GM18867 (cell line): ENCODE measurements around the gene BRICD5.

Experiments used
- ATAC-seq: cut with Tn5 transposase; IDR thresholded peaks from one replicate; pipeline ENCODE4 v1.9.1; 2021; ENCODE audit warnings: mild to moderate bottlenecking, moderate library complexity; ENCODE audit not compliant: unreplicated experiment

BRICD5 gene

DNA sequence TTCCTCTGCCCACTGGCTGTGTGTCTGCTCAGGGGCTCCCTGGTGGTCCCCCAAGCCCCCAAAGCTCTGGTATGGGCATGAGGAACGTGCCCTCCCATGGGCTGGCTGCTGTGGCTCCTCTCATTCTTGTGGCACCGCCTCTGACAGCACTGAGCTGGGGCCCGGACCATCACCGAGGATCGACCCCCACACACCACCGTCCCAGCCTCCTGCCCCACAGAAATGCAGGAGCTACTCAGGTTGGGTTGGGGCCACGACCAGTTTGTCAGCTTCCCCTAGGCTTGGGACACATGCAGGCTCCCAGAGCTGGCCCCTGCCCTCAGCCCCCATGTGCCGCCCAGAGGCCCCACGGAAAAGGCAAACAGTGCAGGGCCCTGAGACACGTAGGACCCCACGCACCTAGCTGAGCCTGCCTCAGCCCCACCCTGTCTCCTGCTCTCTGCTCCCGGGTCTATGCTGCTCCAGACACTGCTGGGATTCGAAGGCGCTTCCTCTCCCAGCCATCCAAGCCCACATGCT lies 11.0 kb downstream of the BRICD5 start:
- no peak for ATAC-seq

DNA sequence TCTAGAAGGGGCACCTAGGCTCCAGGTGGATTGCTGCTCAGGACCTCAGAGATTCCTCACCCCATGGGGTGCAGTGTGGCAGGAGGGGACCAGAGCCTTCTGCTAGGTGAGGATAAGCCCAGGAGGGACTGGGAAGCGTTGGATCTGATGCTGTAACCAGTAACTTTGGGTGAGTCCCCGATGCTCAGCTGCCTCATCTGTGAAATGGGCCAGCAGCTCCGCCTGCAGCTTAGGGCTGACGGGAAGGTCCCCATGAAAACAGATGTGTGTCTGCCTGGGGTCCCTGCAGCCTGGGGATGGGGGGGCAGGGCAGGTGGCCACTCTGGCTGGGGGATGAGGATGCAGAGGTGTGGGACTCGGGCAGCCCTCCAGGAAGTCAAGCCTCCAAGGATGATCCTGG lies 11.6 kb downstream of the BRICD5 start:
- ATAC-seq = no peak

DNA sequence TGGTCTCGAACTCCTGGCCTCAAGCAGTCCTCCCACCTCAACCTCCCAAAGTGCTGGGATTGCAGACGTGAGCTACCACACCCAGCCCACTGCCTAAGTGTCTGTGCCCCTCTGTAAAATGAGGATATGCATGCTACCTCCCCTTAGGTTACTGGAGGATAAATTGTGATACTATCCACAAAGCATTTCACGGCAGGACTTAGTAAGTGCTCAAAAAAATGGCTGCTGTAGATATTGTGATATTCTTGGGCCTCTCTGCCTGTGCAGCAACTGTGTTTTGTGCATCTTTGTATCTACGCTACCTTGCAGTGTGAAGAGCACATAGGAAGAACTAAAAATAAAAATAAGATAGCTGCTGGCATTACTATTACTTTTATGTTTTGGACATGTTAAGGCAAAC lies 12.4 kb downstream of the BRICD5 start:
- ATAC-seq = no peak

DNA sequence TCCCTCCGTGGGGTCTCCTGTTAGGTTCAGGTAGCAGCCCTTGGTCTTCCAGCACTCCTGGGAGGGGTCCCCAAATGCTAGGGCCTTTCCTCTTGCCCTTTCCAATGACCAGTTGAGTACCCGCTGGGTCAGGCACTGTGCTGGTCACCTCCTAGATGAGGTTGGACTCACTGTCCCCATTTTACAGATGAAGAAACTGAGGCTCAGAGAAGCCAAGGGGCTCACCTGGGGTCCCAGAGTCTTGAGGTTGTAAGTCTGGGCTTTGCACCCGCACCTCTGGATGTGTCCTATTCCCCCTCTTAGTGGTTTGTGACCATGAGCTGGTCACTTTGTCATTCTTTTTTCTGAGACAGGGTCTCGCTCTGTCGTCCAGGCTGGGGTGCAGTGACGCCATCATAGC lies 12.9 kb downstream of the BRICD5 start:
- no peak for ATAC-seq

DNA sequence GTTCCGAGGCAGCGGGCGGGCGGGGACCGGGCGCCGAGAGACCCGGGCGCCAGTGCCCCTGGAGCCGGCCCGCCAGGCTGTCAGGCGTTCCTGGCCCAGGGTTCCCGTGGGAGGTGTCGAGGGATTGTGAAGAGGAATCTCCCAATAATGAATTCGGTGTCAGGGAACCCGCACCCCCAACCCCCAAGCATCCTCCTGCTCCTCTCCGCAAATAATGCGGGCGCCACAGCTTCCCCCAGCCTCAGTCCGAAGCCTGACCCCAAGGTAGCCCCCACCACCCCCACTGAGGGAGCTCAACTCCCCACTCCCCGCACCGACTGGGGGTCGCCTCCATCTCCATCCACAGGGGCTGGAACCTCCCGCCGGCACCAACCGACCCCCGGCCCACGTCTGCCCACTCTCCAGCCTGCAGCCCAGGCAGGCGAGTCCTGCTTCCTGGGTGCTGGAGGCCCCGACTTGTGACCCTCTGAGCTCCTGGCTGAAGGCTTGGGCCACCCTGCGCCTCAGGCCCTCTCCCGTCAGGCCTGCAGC lies 13.6 kb downstream of the BRICD5 start:
- ATAC-seq = no peak

DNA sequence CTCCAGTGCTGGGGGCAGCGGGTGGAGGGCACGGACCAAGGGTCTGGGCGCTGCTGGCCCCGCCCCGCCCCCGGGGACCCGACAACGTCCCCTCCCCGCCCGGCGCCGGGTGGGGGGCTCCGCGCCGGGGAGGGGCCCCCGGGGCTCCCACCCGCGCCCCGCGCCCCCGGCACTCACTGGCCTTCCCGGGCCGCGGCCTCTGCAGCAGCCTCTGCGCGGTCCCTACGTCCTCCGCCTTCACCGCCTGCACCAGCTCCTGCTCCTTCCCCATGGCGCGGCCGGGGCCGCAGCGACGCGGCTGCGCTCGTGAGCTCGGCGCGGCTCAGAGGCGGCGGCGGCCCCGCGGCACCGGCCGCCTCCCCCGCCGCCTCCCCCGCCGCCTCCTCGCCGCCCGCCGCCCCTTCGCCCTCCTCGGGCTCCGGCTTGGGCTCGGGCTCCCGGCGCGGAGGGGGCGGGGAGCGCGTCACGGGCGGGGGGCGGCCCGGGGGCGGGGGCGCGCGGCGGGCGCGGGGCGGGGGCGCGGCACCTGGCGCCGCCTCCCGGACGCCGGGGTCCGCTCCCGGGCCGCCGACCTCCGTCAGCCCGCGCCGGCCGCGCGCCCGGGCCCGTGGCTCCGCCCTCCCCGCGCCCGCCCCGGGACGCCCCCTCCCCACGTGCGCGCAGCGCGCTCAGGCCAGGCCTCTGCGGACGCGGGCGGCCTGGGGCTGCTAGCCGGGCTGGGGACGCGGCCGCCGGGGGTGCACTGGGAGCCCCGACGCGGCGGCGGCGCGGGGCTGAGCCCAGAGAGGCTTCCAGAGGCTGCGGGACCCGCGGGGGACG lies 14.3 kb downstream of the BRICD5 start, which contains the start of gene CASKIN1:
TSS of gene CASKIN1 (minus strand) at position 444 of the 819 bp plus-strand sequence. CDS start at position 271, 173 bp downstream.
- ATAC-seq = no peak

DNA sequence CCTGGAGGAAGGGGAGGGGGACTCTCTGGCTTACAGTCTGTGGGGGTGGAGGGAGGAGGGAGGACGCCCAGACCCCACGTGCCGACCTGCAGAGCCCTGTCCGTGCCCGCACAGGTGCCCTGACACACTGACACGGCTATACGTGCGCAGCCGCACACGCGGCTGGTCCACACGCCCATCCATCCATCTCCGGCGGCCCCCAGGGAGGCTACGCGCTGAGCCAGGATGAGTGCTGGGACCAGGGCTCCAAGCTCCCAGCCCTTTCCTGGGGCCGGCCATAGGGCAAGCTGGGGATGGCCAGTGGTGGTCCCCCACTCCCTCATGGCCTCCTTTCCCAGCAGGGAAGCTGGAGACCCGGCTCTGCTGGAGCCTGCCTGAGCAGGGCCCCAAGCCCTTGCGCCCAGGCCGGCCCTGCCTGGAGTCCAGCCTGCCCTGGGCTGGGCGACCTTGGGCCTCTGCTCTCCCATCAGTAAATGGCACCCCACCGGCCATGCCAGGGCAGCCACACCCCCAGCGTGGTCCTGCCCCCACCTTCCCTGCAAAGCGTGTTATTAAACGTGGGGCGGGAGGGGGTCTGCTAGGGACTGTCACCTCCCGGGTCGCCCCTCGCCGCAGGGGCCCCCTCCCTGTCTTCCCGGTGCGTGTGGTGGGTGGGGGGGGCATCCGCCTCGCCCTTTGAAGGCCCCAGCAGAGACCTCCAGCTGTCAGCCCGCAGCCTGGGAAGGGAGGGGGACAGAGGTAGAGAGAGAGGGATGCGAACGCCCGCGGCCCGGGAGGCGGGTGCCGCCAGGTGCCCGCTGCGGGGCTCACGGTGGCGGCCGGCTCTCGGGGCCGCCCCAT lies 15.1 kb downstream of the BRICD5 start:
- ATAC-seq = no peak

DNA sequence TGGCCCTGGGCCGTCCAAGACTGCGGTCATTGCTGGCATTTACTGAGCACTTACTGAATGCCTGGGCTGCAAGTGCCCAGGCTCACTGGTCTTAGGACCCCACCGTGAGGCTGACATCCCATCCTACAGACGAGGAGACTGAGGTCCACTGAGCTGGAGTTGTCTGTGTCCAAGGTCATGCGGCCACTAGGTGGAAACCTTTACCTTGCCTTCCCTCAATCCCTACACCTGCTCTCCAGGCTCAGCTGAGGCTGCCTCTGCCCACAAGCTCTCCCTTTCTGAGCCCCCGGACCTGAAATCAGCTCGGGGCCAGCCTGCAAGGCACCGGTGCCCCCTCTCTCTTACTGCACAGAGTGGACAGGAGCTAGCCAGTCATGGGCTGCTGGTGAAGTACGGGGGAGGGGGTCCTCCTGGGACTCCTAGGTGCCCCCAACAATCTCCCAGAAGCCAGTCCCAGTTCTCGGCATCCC lies 15.8 kb downstream of the BRICD5 start:
- no peak for ATAC-seq

DNA sequence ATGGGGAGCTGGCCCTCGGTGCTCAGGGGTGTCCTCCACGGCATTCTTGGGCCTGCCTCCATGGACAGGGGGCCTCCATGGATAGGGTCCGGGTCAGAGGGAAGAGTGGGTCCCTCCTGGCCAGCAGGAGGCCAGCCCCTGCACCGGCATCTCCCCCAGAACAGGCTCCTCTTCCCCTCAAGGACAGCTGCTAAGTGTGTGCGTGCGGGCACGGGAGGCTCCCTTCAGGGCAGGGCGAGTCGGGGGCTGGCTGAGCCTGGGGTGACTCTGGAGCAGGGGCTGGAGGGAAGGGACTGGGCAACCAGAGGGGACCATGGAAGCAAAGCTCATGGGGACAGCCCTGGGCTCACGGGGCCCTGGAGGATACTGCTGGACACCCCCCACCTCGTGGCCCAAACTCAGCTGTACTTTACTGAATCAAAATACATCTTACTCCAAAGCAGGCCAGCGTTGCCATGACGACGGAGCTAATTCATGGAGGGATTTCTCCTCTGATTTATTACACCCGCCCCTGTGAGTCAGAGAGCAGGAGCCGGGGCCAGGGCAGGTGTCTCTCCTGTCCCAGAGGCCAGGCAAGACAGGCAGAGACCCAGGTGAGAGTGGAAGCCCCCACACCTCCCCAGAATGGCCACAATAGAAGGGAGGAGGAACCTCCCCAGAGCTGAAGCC lies 16.4 kb downstream of the BRICD5 start:
- ATAC-seq = no peak

DNA sequence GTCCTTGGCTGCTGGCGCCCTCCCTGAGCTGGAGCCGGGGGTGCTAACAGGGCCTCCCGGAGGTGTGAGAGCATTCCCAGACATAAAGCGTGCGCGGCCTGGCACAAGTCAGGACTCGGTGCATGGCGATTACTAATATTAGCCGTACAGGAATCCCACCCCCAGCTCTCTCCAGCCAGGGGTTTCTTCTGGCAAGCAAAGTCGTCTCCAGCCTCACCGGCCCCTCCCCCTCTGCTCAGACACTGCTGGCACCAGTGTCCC lies 19.3 kb downstream of the BRICD5 start:
- ATAC-seq = no peak

DNA sequence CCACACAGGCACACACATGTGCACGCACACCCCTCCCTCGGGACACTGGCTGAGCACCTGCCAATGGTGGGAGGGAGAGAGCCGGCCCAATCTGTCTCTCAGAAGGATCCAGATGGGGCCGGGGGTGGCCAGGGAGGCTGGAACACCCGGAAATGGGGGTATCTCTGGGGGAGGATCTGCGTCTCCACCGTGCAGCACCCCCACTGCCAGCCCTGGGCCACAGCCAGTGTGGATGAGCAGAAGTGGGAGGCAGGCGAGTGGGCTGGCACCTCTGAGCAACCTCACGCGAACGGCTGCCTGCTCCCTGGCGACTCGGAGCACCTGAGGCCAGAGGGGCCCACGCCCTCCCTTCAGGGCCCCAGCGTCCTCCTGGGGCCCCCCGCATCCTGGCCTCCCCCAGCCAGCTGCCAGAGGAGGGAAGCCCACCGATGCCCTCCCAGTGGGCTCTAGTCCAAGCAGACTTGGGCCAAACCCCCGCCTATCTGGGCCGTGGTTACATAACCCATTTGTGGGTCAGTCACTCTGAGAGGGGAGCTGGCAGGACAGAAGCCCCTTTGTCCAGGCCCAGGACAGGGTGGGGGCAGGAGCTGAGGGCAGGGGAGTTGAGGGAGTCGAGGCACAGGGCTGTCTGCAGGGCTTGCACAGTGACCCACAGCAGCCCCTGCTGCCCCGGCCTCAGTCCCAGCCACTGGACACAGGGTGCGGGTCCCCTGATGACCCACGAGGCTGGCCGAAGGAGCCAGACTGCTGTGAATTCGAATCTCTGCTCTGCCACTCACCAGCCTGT lies 19.8 kb downstream of the BRICD5 start:
- no peak for ATAC-seq

DNA sequence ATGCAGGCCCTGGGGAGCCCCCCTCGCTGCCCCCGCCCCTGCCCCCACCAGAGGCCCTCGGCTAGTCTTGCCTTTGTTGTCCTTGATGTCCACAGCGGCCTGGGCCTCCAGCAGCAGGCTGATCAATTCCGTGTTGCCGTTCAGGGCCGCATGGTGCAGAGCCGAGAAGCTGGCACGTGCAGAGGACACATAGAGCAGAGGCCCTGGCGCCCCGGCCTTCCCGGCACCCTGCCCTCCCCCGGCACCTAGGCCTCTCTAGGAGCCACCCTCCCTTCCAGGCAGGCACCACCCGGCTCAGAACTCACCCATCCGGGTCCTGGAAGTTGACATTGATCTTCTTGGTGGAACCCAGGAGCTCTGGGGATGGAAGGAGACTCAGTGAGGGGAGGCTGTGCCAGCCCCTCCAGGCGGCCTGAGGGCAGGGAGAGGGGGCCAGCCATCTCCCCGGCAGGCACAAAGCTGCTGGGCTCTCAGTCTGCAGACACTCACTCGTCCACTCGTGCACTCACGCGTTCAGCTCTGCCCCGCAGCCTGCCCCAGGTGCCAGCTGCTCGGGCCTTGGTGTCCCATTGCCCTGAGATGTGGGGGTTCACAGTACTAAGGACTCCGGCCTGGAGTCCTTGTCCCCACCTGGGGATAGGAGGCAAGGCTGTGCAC lies 20.5 kb downstream of the BRICD5 start:
- ATAC-seq = no peak

DNA sequence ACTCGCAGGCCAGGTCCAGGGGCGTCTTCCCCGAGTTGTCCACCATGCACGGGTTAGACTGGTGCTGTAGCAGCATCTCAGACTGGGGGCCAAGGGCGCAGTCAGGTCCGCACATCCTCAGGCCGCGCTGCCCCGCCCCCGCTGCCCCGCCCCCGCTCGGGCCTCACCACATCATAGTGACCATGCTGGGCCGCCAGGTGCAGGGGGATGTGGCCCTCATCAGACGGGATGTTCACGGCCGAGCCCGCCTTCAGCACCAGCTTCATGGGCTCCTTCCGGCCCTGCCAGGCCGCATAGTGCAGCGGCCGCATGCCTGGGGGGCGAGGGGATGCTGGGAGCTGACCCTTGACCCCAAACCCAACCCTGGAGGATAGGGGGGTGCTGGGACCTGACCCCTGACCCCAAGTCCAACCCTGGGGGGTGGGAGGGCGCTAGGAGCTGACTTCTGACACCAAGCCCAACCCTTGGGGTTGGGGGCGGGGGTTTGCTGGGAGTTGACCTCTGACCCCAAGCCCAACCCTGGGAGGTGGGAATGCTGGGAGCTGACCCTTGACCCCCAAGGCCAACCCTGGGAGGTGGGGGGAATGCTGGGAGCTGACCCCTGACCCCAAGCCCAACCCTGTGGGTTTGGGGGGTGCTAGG lies 21.3 kb downstream of the BRICD5 start:
- no peak for ATAC-seq

DNA sequence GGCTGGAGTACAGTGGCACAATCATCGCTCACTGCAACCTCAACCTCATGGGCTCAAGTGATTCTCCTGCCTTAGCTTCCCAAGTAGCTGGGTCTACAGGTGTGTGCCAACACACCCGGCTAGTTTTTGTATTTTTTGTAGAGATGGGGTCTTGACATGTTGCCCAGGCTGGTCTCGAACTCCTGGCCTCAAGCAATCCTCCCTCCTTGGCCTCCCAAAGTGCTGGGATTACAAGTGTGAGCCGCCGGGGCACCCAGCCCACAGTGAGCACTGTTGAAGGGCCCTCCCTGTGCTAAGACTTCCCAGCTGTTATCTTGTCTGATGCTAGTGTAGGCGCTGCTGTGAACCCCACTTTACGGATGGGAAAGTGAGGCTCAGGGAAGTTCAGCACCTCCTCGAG lies 22.3 kb downstream of the BRICD5 start:
- ATAC-seq = no peak

DNA sequence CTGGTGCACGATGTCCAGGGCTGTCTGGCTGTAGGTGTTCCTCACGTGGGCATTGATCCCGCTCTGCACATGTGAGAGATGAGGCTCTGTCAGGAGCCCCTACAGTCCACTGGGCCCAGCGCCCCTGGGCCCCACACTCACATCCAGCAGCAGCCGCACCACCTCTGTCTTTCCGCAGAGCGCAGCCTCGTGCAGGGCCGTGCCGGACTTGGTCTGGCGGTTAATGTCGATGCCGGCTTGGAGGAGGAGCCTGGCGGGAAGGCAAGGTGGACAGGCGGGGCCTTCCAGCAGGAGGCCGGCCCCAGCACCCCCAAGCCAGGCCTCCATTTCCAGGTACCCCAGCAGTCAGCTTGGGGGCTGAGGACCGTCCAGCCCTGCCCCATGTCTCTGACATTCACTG lies 23.5 kb downstream of the BRICD5 start:
- ATAC-seq = no peak

DNA sequence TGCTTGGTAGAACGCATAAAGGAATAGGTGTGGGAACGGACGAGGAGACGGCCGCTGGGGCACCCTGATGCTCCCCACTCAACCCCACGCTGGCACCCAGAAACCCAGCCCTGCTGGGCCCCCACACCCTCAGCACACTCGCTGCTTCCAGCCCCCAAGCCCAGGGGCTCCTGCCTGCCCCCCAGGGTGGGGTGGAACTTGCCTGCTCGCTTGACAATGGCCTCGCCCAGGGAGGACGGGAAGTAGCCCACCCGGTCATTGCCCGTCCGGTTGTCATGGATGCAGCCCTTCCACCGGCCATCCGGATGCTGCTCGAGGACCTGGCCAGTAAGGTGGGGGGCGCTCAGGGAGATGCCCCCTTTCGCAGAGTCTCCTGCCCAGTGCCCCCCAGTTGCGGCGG lies 24.2 kb downstream of the BRICD5 start:
- ATAC-seq = no peak

DNA sequence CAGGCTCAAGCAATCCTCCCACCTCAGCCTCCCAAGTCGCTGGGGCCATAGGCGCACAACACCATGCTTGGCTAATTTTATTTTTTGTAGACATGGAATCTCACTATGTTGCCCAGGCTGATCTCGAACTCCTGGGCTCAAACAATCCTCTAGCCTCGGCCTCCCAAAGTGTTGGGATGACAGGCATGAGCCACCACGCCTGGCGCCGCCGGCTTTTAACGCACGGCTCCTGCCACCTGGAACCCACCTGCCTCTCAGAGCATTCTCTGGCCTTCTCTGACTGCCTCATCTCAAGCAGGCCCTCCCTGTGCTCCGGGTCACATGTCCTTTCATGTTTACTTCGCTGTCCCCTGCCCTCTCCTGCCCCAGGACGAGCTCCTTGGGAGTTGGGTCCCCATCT lies 24.6 kb downstream of the BRICD5 start:
- ATAC-seq = no peak

DNA sequence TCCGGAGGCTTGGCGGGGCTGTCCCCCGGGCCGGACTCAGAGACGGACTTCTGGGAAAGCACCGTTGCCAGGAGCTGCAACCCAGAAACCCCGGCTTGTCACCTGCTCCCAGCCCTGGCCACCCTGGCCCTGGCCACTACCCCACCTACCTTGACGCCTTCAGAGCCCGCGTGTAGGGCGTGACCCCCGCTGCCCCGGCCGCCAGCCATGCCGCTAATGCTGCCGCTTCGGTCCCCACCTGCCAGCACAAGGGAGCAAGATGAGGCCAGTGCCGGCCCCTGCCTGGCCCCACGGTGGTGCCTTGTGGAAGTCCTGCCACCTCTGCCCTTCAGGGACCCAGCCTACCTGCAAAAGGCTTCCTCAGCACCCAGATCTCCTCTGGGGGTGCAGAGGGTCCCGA lies 25.7 kb downstream of the BRICD5 start:
- ATAC-seq = no peak

DNA sequence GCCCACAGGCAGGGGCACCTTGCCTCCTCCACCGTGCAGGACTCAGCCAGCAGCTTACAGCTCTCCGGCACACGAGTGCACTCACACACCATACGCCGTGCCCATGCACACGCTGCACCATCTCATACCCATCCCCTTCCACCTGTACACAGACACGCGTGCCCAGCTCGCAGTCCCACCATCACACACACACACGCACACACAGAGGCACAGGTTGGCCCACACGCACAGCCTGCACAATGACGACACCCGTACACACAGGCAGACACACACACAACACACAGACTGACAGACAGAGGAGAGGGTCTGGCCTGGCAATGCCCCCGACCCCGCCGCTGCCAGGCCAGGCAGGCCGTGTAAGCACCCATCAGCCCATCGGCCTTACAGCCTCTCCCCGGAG lies 26.3 kb downstream of the BRICD5 start:
- ATAC-seq = no peak
